ENCODE data around the gene ZDHHC11B.
A peak's percentile ranks its signal among the peaks of the same experiment; 100 is the strongest.

ZDHHC11B gene

GRCh38 chr5:668283-668995, 116.1 kb downstream of the ZDHHC11B start:
- WGBS, 2 experiments (ENCODE audit: insufficient coverage in 2 of 2), result 94 to 95% methylated on average over 40 to 41 of the region's 44 CpGs

GRCh38 chr5:666816-667498, 117.6 kb downstream of the ZDHHC11B start:
- WGBS, 2 experiments (ENCODE audit: insufficient coverage in 2 of 2), result 95 to 97% methylated on average over 12 of the region's 13 CpGs
- Histone ChIP-seq H3K36me3 (ENCODE audit: control insufficient read depth, insufficient read depth, low read length) (peaks cover 48% of the 10 kb centered on the region), H3K27ac (ENCODE audit: low read depth, low read length, severe bottlenecking) (no peak overlapping the region), H3K9me3 (ENCODE audit: control insufficient read depth, low read length) (no peaks in the 10 kb centered on the region), H3K4me3 (ENCODE audit: extremely low read depth, insufficient read depth, low read length, poor library complexity, severe bottlenecking) (no peak overlapping the region), H3K4me1 (ENCODE audit: control insufficient read depth, insufficient read depth, low read length, poor library complexity, severe bottlenecking) (peaks cover 9% of the 10 kb centered on the region)

More at GRCh38 chr5:668283-668995, 116.1 kb downstream of the ZDHHC11B start:
- no peak overlapping the region for H3K4me3 ChIP-seq (ENCODE audit: extremely low read depth, insufficient read depth, low read length, poor library complexity, severe bottlenecking)
- H3K36me3 ChIP-seq (ENCODE audit: control insufficient read depth, insufficient read depth, low read length), result peaks cover 40% of the 10 kb centered on the region
- no peaks in the 10 kb centered on the region for H3K9me3 ChIP-seq (ENCODE audit: control insufficient read depth, low read length)
- H3K4me1 ChIP-seq (ENCODE audit: control insufficient read depth, insufficient read depth, low read length, poor library complexity, severe bottlenecking), result peaks cover 20% of the 10 kb centered on the region
- peak overlapping the region; percentile 89 for H3K27ac ChIP-seq (ENCODE audit: low read depth, low read length, severe bottlenecking)

- peaks cover 9% of the 10 kb centered on the region for H3K4me1 ChIP-seq (ENCODE audit: control insufficient read depth, insufficient read depth, low read length, poor library complexity, severe bottlenecking)
- peaks cover 57% of the 10 kb centered on the region for H3K36me3 ChIP-seq (ENCODE audit: control insufficient read depth, insufficient read depth, low read length)
- H3K27ac ChIP-seq (ENCODE audit: low read depth, low read length, severe bottlenecking), result no peak overlapping the region
- no peaks in the 10 kb centered on the region for H3K9me3 ChIP-seq (ENCODE audit: control insufficient read depth, low read length)
- 96 to 97% methylated on average over 31 to 34 of the region's 40 CpGs for WGBS, 2 experiments (ENCODE audit: insufficient coverage in 2 of 2)
- H3K4me3 ChIP-seq (ENCODE audit: extremely low read depth, insufficient read depth, low read length, poor library complexity, severe bottlenecking), result no peak overlapping the region
Observed at GRCh38 chr5:665956-666711, 118.4 kb downstream of the ZDHHC11B start.

GRCh38 chr5:665541-665955, 119.0 kb downstream of the ZDHHC11B start:
- 90 to 100% methylated on average over 1 to 4 of the region's 8 CpGs for WGBS, 2 experiments (ENCODE audit: insufficient coverage in 2 of 2)
- H3K9me3 ChIP-seq (ENCODE audit: control insufficient read depth, low read length), result no peaks in the 10 kb centered on the region
- peaks cover 9% of the 10 kb centered on the region for H3K4me1 ChIP-seq (ENCODE audit: control insufficient read depth, insufficient read depth, low read length, poor library complexity, severe bottlenecking)
- no peak overlapping the region for H3K27ac ChIP-seq (ENCODE audit: low read depth, low read length, severe bottlenecking)
- H3K36me3 ChIP-seq (ENCODE audit: control insufficient read depth, insufficient read depth, low read length), result peaks cover 63% of the 10 kb centered on the region
- no peak overlapping the region for H3K4me3 ChIP-seq (ENCODE audit: extremely low read depth, insufficient read depth, low read length, poor library complexity, severe bottlenecking)

- 96 to 97% methylated on average over 17 to 20 of the region's 20 CpGs for WGBS, 2 experiments (ENCODE audit: insufficient coverage in 2 of 2)
- H3K4me1 ChIP-seq (ENCODE audit: control insufficient read depth, insufficient read depth, low read length, poor library complexity, severe bottlenecking), result peaks cover 9% of the 10 kb centered on the region
- no peak overlapping the region for H3K27ac ChIP-seq (ENCODE audit: low read depth, low read length, severe bottlenecking)
- H3K36me3 ChIP-seq (ENCODE audit: control insufficient read depth, insufficient read depth, low read length), result peaks cover 68% of the 10 kb centered on the region
- H3K4me3 ChIP-seq (ENCODE audit: extremely low read depth, insufficient read depth, low read length, poor library complexity, severe bottlenecking), result no peak overlapping the region
- H3K9me3 ChIP-seq (ENCODE audit: control insufficient read depth, low read length), result no peaks in the 10 kb centered on the region
Observed at GRCh38 chr5:664994-665360, 119.6 kb downstream of the ZDHHC11B start.

GRCh38 chr5:664343-664993, 120.1 kb downstream of the ZDHHC11B start:
- Histone ChIP-seq H3K27ac (ENCODE audit: low read depth, low read length, severe bottlenecking) (no peak overlapping the region), H3K4me1 (ENCODE audit: control insufficient read depth, insufficient read depth, low read length, poor library complexity, severe bottlenecking) (peaks cover 5% of the 10 kb centered on the region), H3K4me3 (ENCODE audit: extremely low read depth, insufficient read depth, low read length, poor library complexity, severe bottlenecking) (no peak overlapping the region), H3K9me3 (ENCODE audit: control insufficient read depth, low read length) (no peaks in the 10 kb centered on the region), H3K36me3 (ENCODE audit: control insufficient read depth, insufficient read depth, low read length) (peaks cover 73% of the 10 kb centered on the region)
- WGBS, 2 experiments (ENCODE audit: insufficient coverage in 2 of 2), result 92 to 95% methylated on average over 21 to 23 of the region's 24 CpGs

- Histone ChIP-seq H3K9me3 (ENCODE audit: control insufficient read depth, low read length) (no peaks in the 10 kb centered on the region), H3K4me3 (ENCODE audit: extremely low read depth, insufficient read depth, low read length, poor library complexity, severe bottlenecking) (no peak overlapping the region), H3K36me3 (ENCODE audit: control insufficient read depth, insufficient read depth, low read length) (peaks cover 77% of the 10 kb centered on the region), H3K4me1 (ENCODE audit: control insufficient read depth, insufficient read depth, low read length, poor library complexity, severe bottlenecking) (no peaks in the 10 kb centered on the region), H3K27ac (ENCODE audit: low read depth, low read length, severe bottlenecking) (no peak overlapping the region)
- 94 to 97% methylated on average over 34 to 36 of the region's 38 CpGs for WGBS, 2 experiments (ENCODE audit: insufficient coverage in 2 of 2)
Observed at GRCh38 chr5:663436-664342, 120.8 kb downstream of the ZDHHC11B start.

GRCh38 chr5:662751-663435, 121.6 kb downstream of the ZDHHC11B start:
- H3K4me3 ChIP-seq (ENCODE audit: extremely low read depth, insufficient read depth, low read length, poor library complexity, severe bottlenecking), result no peak overlapping the region
- H3K27ac ChIP-seq (ENCODE audit: low read depth, low read length, severe bottlenecking), result no peak overlapping the region
- 96 to 97% methylated on average over 55 to 56 of the region's 56 CpGs for WGBS, 2 experiments (ENCODE audit: insufficient coverage in 2 of 2)
- peaks cover 3% of the 10 kb centered on the region for H3K4me1 ChIP-seq (ENCODE audit: control insufficient read depth, insufficient read depth, low read length, poor library complexity, severe bottlenecking)
- peaks cover 81% of the 10 kb centered on the region for H3K36me3 ChIP-seq (ENCODE audit: control insufficient read depth, insufficient read depth, low read length)
- H3K9me3 ChIP-seq (ENCODE audit: control insufficient read depth, low read length), result no peaks in the 10 kb centered on the region

- 97 to 98% methylated on average over 41 to 53 of the region's 53 CpGs for WGBS, 2 experiments (ENCODE audit: insufficient coverage in 2 of 2)
- peaks cover 8% of the 10 kb centered on the region for H3K4me1 ChIP-seq (ENCODE audit: control insufficient read depth, insufficient read depth, low read length, poor library complexity, severe bottlenecking)
- no peaks in the 10 kb centered on the region for H3K9me3 ChIP-seq (ENCODE audit: control insufficient read depth, low read length)
- H3K4me3 ChIP-seq (ENCODE audit: extremely low read depth, insufficient read depth, low read length, poor library complexity, severe bottlenecking), result no peak overlapping the region
- peaks cover 81% of the 10 kb centered on the region for H3K36me3 ChIP-seq (ENCODE audit: control insufficient read depth, insufficient read depth, low read length)
- H3K27ac ChIP-seq (ENCODE audit: low read depth, low read length, severe bottlenecking), result no peak overlapping the region
Observed at GRCh38 chr5:661891-662750, 122.4 kb downstream of the ZDHHC11B start.
